NCI-H187 (cell line): Measurements from ENCODE around the gene TSHZ2.
"Not testable (repeated sequence)": the region's sequence is repeated elsewhere in the genome, so short reads cannot be mapped to it uniquely, and the experiment has no call there.

Experiments used
- DNase-seq, 2 experiments: peaks; one replicate each; lab custom pipeline; 2025; lab: John Stamatoyannopoulos, UW

Gene TSHZ2

GRCh38 chr20:53413845-53414244 is 441.7 kb downstream of the TSHZ2 start:
- DNase-seq = not testable (repeated sequence)

GRCh38 chr20:53419693-53420460 is 447.7 kb downstream of the TSHZ2 start:
- DNase-seq = no peak

DNA sequence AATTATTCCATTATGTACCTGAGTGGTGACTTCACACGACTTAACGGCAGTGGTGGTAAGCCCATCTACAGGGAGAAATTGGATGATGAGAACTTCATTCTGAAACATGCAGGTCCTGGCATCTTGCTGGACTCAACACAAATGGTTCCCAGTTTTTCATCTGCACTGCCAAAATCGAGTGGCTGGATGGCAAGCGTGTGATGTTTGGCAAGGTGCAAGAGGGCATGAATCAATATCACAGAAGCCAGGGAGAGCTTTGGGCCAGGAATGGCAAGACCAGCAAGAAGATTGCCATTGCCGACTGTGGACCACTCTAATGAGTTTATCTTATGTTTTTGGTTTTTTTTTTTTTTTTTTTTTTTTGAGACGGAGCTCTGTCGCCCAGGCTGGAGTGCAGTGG is 449.2 kb downstream of the TSHZ2 start:
- DNase-seq = no peak

- no peak for DNase-seq
Observed at GRCh38 chr20:53422039-53422438, 449.9 kb downstream of the TSHZ2 start.

GRCh38 chr20:53423587-53424146 is 451.5 kb downstream of the TSHZ2 start:
- no peak for DNase-seq

GRCh38 chr20:53425481-53425880 is 453.3 kb downstream of the TSHZ2 start:
- DNase-seq = no peak

DNA sequence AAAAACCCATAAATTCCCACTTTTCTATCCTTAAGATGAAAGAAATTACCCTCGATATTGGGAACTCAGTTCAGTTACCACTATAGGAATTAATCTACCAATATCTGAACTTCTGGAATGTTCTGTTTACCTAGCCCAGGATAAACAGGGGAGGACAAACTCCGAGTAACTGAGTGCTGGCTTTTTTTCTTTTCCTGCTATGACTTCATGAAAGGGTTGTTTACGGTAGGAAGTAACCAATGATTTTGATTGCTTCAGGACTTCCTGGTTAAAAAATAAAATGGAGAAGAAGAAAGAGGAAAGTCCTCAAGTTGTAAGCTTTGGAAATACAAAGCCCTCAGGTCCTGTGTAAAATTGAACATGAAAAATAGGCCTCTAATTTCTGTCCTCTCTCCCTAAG is 453.8 kb downstream of the TSHZ2 start:
- no peak for DNase-seq

- DNase-seq = no peak
Observed at GRCh38 chr20:53426766-53427312, 454.7 kb downstream of the TSHZ2 start.

DNA sequence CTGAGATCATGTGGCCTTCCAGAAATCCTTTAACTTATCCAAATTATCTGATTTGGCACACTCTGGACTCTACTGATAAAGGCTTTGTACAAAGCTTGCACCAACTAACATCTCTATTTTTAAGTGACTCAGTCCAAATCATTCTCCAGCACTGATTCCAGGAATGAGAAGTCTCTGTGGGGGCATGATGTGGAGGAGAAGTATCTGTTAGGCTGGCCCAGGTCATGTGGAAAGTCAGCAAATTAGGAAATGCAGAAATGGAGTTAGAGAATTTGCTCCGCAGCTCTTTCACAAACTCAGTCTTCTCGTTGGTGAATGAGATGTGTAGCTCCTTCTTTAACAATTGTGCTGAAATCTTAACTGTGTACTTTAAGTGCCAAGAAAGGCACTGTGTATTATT is 455.8 kb downstream of the TSHZ2 start:
- DNase-seq = no peak

GRCh38 chr20:53428588-53428987 is 456.4 kb downstream of the TSHZ2 start:
- no peak for DNase-seq

DNA sequence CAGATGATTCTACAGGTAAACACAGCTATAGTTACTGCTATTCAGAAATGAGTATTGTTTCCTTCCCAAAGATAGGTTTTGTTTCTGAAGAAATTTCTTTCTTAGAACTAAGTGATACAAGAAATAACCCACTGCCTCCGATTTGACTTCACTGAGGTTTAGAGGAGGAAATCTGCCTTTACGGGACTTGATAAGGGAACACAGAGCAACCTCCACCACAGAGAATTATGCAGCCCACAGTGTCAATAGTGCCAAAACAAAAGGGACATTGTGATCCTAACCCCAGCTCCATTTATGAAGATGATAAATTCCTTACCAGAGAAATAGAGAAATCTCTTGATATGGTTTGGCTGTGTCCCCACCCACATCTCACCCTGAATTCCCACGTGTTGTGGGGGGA is 456.8 kb downstream of the TSHZ2 start:
- no peak for DNase-seq

DNA sequence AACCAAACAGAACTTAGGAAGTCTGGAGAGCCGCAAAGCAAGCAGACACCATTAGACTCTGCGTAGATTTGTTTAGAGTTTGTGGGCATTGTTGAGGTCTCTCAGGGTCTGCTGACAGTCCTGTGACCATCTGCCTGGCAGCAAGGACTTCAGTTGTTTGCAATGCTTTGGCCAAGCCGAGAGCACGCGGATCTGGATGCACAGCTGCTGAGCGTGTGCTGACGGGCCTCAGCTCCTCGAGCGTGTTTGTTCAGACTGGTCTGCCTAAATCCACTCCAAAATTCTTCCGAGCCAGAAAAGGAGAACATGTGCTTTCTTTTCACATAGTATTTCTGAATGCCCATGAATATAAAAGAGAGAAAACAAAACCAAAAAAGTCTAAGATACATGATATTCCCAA is 462.5 kb downstream of the TSHZ2 start:
- no peak for DNase-seq

DNA sequence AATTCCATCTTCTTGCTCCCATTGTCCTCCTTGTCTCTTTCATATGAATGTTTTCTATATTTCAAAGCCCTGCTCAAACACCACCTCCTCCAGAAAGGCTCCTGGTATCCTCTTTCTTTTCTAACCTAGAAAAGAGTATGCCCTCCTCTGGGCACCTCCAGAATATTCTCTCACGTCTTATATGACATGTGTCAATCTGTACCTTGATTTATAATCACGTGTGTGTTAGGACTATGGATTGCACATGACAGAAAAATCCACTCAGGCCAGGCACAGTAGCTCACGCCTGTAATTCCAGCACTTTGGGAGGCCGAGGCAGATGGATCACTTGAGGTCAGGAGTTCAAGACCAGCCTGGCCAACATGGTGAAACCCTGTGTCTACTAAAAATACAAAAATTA is 464.8 kb downstream of the TSHZ2 start:
- not testable (repeated sequence) for DNase-seq

- DNase-seq = no peak
Observed at GRCh38 chr20:53438368-53438767, 466.2 kb downstream of the TSHZ2 start.

- no peak for DNase-seq
Observed at GRCh38 chr20:53439046-53439445, 466.9 kb downstream of the TSHZ2 start.

DNA sequence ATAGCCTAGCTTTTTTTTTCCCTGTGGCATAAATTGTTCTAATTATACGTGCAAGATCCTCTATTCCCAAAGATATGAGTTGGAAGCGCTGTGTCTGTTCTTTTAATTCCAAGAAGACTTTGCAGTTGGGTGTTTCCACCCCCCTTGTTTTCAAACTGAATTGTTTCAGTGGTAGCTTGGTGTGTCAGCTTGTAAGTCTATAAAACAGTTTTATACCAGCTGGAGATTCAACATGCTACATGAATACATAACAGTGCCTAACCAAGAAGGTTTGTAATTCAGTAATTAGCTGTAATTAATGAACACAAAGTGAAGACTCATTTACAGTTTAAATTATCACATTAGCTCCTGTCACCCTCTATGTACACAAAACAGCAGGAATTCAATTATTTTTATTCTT is 467.5 kb downstream of the TSHZ2 start:
- DNase-seq = no peak

DNA sequence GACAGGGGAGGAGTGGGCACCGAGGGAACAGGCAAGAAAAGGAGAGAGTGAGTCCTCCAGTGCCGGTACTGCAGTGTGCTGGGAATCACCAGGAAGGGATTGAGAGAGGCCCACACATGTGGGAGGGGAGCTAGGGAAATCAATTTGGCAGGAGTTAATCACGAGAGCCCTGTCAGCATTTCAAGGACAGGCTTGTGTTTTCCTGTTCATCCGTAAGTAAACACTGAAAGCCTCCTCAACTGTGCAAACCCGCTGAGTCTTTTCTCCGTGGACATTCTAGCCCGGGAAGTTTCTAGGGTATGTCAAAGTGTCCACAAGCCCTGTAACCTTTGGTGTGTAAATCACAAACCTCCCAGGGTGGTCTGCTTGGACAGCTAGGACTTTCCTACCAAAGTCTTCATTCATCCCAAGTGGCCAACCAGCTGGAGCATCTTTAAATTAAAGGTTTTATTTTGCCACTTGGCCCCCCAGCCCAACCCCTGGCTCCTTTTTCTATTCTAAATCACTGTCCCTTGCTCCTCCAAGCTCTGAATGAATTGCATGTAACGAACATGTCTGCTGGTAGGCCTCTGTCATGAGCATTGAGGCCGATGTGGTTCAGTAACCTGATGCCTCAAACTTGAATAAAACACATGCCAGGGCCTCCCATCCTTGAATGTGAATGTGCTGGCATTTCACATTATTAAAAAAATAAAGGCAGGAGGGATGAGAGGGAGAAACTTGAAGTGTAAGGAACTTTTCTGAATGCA is 472.4 kb downstream of the TSHZ2 start:
- DNase-seq = no peak

- no peak for DNase-seq
Observed at GRCh38 chr20:53445321-53445731, 473.2 kb downstream of the TSHZ2 start.

DNA sequence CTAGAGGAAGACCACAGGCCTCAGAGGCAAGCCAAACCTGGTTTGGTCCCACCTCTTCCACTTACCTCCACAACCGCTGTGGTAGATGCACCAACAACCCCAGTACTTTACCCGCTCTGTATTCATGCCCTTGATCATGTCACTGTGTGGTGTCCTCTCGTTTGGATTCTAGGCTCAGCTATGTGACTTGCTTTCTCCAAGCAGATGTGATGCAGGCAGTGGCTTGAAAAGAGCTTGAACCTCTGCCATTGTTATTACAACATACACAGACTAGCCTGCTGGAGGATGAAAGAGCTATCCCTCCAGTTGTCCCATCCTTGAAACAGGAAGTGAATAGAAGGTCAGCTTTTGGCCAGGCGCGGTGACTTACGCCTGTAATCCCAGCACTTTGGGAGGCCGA is 473.8 kb downstream of the TSHZ2 start:
- no peak for DNase-seq

GRCh38 chr20:53447316-53447715 is 475.2 kb downstream of the TSHZ2 start:
- DNase-seq = no peak

DNA sequence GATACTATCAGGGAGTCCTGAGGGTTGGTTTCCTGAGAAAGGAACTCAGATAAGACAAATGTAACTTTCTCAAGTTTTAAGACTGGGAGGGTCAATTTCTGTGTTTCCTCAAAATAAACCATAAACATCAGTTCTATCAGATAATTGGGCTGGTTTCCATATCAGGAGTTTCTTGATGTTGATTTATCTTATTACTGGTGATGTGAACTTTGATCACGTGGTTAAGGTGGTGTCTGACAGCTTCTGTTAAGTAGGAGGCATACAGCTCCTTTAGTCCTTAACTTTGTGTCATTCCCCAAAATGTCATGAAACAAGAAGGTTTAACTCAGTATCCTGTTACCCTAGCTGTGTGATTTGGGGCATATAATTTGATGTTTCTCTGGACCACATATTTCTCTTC is 476.3 kb downstream of the TSHZ2 start:
- no peak for DNase-seq

DNA sequence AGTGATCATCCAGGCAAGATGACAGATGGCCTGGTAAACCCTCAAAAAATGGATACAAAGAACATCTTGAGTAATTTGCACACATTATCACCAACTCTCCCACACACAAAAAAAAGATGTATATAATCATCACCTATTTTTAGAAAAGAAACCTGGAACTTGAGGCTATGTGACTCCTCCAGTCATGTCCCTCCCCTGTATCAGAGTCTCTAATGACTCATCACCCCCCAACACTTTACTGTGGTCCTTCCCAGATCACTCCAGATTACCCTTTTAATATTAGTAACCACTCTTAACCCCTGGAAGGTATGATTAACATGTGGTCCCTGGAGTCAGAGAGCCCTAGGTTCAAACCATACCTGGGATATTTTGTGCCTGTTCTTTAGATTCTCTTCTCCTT is 476.7 kb downstream of the TSHZ2 start:
- no peak for DNase-seq

GRCh38 chr20:53453076-53453475 is 480.9 kb downstream of the TSHZ2 start:
- no peak for DNase-seq
